Choroid plexus epithelial cell (primary cell): ENCODE results near the gene ERVK3-1.

ENCODE experiments used
- DNase-seq: peaks from one replicate; pipeline ENCODE4 v3.0.0-alpha.2; 2010; ENCODE audit warnings: low read depth
- H3K4me3 ChIP-seq: 2 replicates; pipeline ENCODE4 v1.5.1; 2011; ENCODE audit warnings: low read depth, mild to moderate bottlenecking, control low read depth, low read length, moderate library complexity
- CTCF ChIP-seq: conservative IDR thresholded peaks from 2 replicates; pipeline ENCODE4 v1.5.1; 2011; ENCODE audit warnings: low read depth, mild to moderate bottlenecking, control low read depth, inconsistent platforms, low read length, moderate library complexity

The ERVK3-1 gene

GRCh38 chr19:58330458-58330857 lies 25.3 kb downstream of the ERVK3-1 start:
- peak; percentile 71 for DNase-seq
- H3K4me3 ChIP-seq, result no peak overlapping the region
- no peak for TF ChIP-seq CTCF

- no peak for DNase-seq
- H3K4me3 ChIP-seq, result no peak overlapping the region
- no peak for TF ChIP-seq CTCF
Measured at GRCh38 chr19:58332697-58333096, 27.5 kb downstream of the ERVK3-1 start.

- TF ChIP-seq CTCF, result no peak
- no peak overlapping the region for H3K4me3 ChIP-seq
- no peak for DNase-seq
Measured at GRCh38 chr19:58334691-58335249, 29.6 kb downstream of the ERVK3-1 start.

DNA sequence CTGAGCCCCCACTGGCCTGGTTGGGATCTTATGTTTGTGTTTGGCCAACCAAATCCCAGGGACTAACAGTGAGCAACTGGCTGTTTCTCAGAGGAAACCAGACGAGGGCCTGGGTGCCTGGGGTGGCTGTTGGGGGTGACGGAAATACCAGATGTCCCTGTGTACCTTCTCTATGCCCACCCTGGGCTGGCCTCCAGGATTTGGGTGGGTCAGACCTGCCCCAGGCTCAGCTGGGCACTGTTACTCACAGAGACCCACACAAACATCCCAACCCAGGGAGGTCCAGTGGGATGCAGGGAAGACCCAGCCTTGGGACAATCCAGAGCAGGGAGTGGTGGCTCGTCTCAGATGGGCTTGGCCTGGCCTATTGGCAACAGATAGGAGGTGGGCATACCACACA lies 30.5 kb downstream of the ERVK3-1 start:
- DNase-seq, result no peak
- no peak for TF ChIP-seq CTCF
- H3K4me3 ChIP-seq, result no peak overlapping the region

GRCh38 chr19:58336216-58336615 lies 31.0 kb downstream of the ERVK3-1 start:
- H3K4me3 ChIP-seq, result no peak overlapping the region
- no peak for DNase-seq
- TF ChIP-seq CTCF, result no peak

- no peak overlapping the region for H3K4me3 ChIP-seq
- DNase-seq, result no peak
- TF ChIP-seq CTCF, result no peak
Measured at GRCh38 chr19:58336820-58337219, 31.6 kb downstream of the ERVK3-1 start.

GRCh38 chr19:58338336-58338735 lies 33.2 kb downstream of the ERVK3-1 start:
- DNase-seq, result no peak
- no peak overlapping the region for H3K4me3 ChIP-seq
- TF ChIP-seq CTCF, result no peak
